ENCODE results near the gene CDA. TPM values are rescaled to one million over a fixed set of nuclear protein-coding genes. Genes with fewer than 3 reads are reported as not detected.

CDA gene
- 1 to 10 TPM in 5 of 6 donors, not detected in 1; 2.6 to 9.3 (median 3.0) TPM for total RNA-seq

GRCh38 chr1:20588634-20589225, at the start of gene CDA:
Gene CDA, plus strand, starts transcription at chr1:20589097. Its CDS starts 33 bp downstream, at chr1:20589130.
- TF ChIP-seq EP300 (IDR thresholded peaks at IDR 0.05) (no peak), POLR2AphosphoS5 (IDR thresholded peaks at IDR 0.05) (no peak), CTCF (IDR thresholded peaks at IDR 0.05) (no peak), POLR2A (IDR thresholded peaks at IDR 0.05) (no peak)
- H3K4me1 ChIP-seq = peaks cover 0 to 14% (median 6%) of the 10 kb centered on the region in 4 donors
- WGBS, 2 donors = 30 to 51% methylated on average over 4 to 7 of the region's 11 CpGs
- H3K9me3 ChIP-seq = no peaks in the 10 kb centered on the region
- H3K36me3 ChIP-seq = no peaks in the 10 kb centered on the region
- peak within 1 kb of the TSS; percentile 56 to 79 (median 72) for H3K27ac ChIP-seq
- H3K4me3 ChIP-seq = peak within 1 kb of the TSS in 3 of 4 donors; percentile 19 to 34 (median 29)
- peaks cover 0 to 8% (median 0%) of the 10 kb centered on the region in 4 donors for H3K27me3 ChIP-seq
- DNase-seq (peak; percentile 50 to 56), ATAC-seq (ENCODE audit: low FRiP score in 2 of 2) (peak; percentile 28 to 61)

GRCh38 chr1:20540281-20540680, 48.6 kb upstream of the CDA start:
- 87 to 100% methylated on average over 1 of the region's 1 CpG for WGBS, 2 donors

GRCh38 chr1:20546637-20547036, 42.3 kb upstream of the CDA start:
- no peak for DNase-seq
- Histone ChIP-seq H3K27ac (no peak overlapping the region), H3K9me3 (no peaks in the 10 kb centered on the region), H3K27me3 (peaks cover 0 to 4% (median 1%) of the 10 kb centered on the region in 4 donors), H3K4me3 (no peak overlapping the region), H3K36me3 (no peaks in the 10 kb centered on the region), H3K4me1 (no peaks in the 10 kb centered on the region)
- WGBS, 2 donors = 76 to 81% methylated on average over 3 of the region's 3 CpGs
- TF ChIP-seq POLR2A (IDR thresholded peaks at IDR 0.05) (no peak), CTCF (IDR thresholded peaks at IDR 0.05) (no peak), POLR2AphosphoS5 (IDR thresholded peaks at IDR 0.05) (no peak), EP300 (IDR thresholded peaks at IDR 0.05) (no peak)
- ATAC-seq (ENCODE audit: low FRiP score in 2 of 2) = no peak

More at GRCh38 chr1:20540281-20540680, 48.6 kb upstream of the CDA start:
- ATAC-seq (ENCODE audit: low FRiP score in 2 of 2) (no peak), DNase-seq (no peak)
- Histone ChIP-seq H3K9me3 (no peaks in the 10 kb centered on the region), H3K27ac (no peak overlapping the region), H3K27me3 (no peaks in the 10 kb centered on the region), H3K4me3 (no peak overlapping the region), H3K36me3 (no peaks in the 10 kb centered on the region), H3K4me1 (no peaks in the 10 kb centered on the region)
- TF ChIP-seq CTCF (IDR thresholded peaks at IDR 0.05) (no peak), POLR2AphosphoS5 (IDR thresholded peaks at IDR 0.05) (no peak), EP300 (IDR thresholded peaks at IDR 0.05) (no peak), POLR2A (IDR thresholded peaks at IDR 0.05) (no peak)

GRCh38 chr1:20551161-20551560, 37.7 kb upstream of the CDA start:
- WGBS, 2 donors = 59 to 64% methylated on average over 3 of the region's 3 CpGs
- no peaks in the 10 kb centered on the region for H3K9me3 ChIP-seq
- H3K36me3 ChIP-seq = no peaks in the 10 kb centered on the region
- H3K27ac ChIP-seq = no peak overlapping the region
- no peak for DNase-seq
- no peak overlapping the region for H3K4me3 ChIP-seq
- peaks cover 5 to 25% (median 13%) of the 10 kb centered on the region in 4 donors for H3K4me1 ChIP-seq
- TF ChIP-seq EP300 (IDR thresholded peaks at IDR 0.05) (no peak), POLR2AphosphoS5 (IDR thresholded peaks at IDR 0.05) (no peak), POLR2A (IDR thresholded peaks at IDR 0.05) (no peak), CTCF (IDR thresholded peaks at IDR 0.05) (no peak)
- peak in 1 of 2 donors; percentile 55 for ATAC-seq (ENCODE audit: low FRiP score in 2 of 2)
- peaks cover 0 to 34% (median 21%) of the 10 kb centered on the region in 4 donors for H3K27me3 ChIP-seq

All from upper lobe of left lung (tissue), 6 donors.